K562 (cell line): Measurements from ENCODE around the gene RDH5. TPM values are rescaled to one million over a fixed set of nuclear protein-coding genes. Genes with fewer than 3 reads are reported as not detected.

Experiments used
- ATF7 ChIP-seq: fragments of 450-650 bp; IDR thresholded peaks from 2 replicates; pipeline ENCODE4 v1.7.1; 2014; ENCODE audit warnings: mild to moderate bottlenecking, moderate library complexity
- HOXB6 ChIP-seq: fragments of 250-450 bp; sonication (Bioruptor Pico); IDR thresholded peaks from 2 replicates; pipeline ENCODE4 v1.5.1; 2022; ENCODE audit warnings: mild to moderate bottlenecking, borderline replicate concordance
- IFI16 ChIP-seq: fragments of 250-450 bp; sonication (Bioruptor Pico); IDR thresholded peaks from 2 replicates; pipeline ENCODE4 v2.1.2; 2022; ENCODE audit warnings: mild to moderate bottlenecking, inconsistent platforms
- MEIS2 ChIP-seq: fragments of 450-650 bp; IDR thresholded peaks from 2 replicates; pipeline ENCODE4 v1.6.1; 2014; ENCODE audit warnings: mild to moderate bottlenecking; ENCODE audit not compliant: partially characterized antibody
- NFXL1 ChIP-seq: fragments of 450-650 bp; formaldehyde crosslinking; IDR thresholded peaks from 2 replicates; pipeline ENCODE4 v1.4.0; 2021; ENCODE audit warnings: mild to moderate bottlenecking
- RFX7 ChIP-seq: fragments of 250-450 bp; sonication (Bioruptor Pico); IDR thresholded peaks from 2 replicates; pipeline ENCODE4 v1.5.1; 2021; ENCODE audit warnings: mild to moderate bottlenecking
- SIN3B ChIP-seq: fragments of 450-650 bp; IDR thresholded peaks from 2 replicates; pipeline ENCODE4 v1.6.1; 2017; ENCODE audit warnings: low read depth, mild to moderate bottlenecking, moderate library complexity
- SRF ChIP-seq, 2 experiments: fragments of 250-450, 450-650 bp in 1 of 2; sonication (Bioruptor Pico) in 1 of 2; sonication (generic) in 1 of 2; formaldehyde crosslinking; IDR thresholded peaks; 2 replicates each; pipeline versions ENCODE4 v1.5.0 to v1.5.1; 2020 to 2022; ENCODE audit warnings: mild to moderate bottlenecking in 1 of 2, missing genetic modification reagents in 1 of 2
- SUPT5H ChIP-seq: fragments of 450-650 bp; IDR thresholded peaks from 2 replicates; pipeline ENCODE4 v1.6.1; 2016
- ZKSCAN3 ChIP-seq: fragments of 250-450 bp; sonication (Bioruptor Pico); IDR thresholded peaks from 2 replicates; pipeline ENCODE4 v1.4.0; 2020
- ZNF324 ChIP-seq: fragments of 250-450 bp; sonication (Bioruptor Pico); IDR thresholded peaks from 2 replicates; pipeline ENCODE4 v1.4.0; 2020; ENCODE audit warnings: mild to moderate bottlenecking
- ZNF431 ChIP-seq: sonication (generic); formaldehyde crosslinking; IDR thresholded peaks from 2 replicates; pipeline ENCODE4 v1.8.0; 2022; ENCODE audit warnings: mild to moderate bottlenecking, missing genetic modification reagents
- ZNF717 ChIP-seq: fragments of 250-450 bp; sonication (Bioruptor Pico); IDR thresholded peaks from 2 replicates; pipeline ENCODE4 v1.5.0; 2021
- polyA plus RNA-seq, 8 experiments: library from polyadenylated mRNA; depleted of rRNA in 4 of 8; stranded (reverse) in 5 of 8; unstranded in 3 of 8; fragments of >200 nt; fragmentation: Nextera tagmentation in 2 of 8; fragmentation: Illumina TruSeq in 1 of 8; extraction: Ambion mirVana in 2 of 8; extraction: Trizol in 1 of 8; gene quantifications; 2 replicates each; pipeline versions ENCODE4 v1.2.1 to v1.2.3, GENCODE V29; 2011 to 2014; ENCODE audit warnings: inconsistent platforms in 1 of 8, missing spikeins in 1 of 8
- total RNA-seq, 7 experiments: library from RNA; depleted of rRNA in 6 of 7; stranded (reverse); fragments of >200 nt in 6 of 7; fragmentation: Illumina TruSeq in 2 of 7; extraction: Trizol in 2 of 7; gene quantifications; 2 replicates each; pipeline versions ENCODE4 v1.2.1 to v1.2.3, GENCODE V29; 2011 to 2021; ENCODE audit warnings: low replicate concordance in 1 of 7
- TF ChIP-seq, protein P1 (sequence below): fragments of 250-450 bp; sonication (Bioruptor Pico); IDR thresholded peaks from 2 replicates; pipeline ENCODE4 v1.4.0; 2020
- TF ChIP-seq, protein P2 (sequence below): sonication (generic); formaldehyde crosslinking; IDR thresholded peaks from 2 replicates; pipeline ENCODE4 v1.8.0; 2022; ENCODE audit warnings: missing genetic modification reagents, mild to moderate bottlenecking, borderline replicate concordance
- TF ChIP-seq, protein P3 (sequence below): sonication (generic); IDR thresholded peaks from 2 replicates; pipeline ENCODE4 v1.6.1; 2016
- TF ChIP-seq, protein P4 (sequence below): fragments of 150-350 bp; IDR thresholded peaks from 2 replicates; pipeline ENCODE4 v1.6.1; 2014; ENCODE audit warnings: low read depth, mild to moderate bottlenecking, low read length, borderline replicate concordance
- TF ChIP-seq, protein P5 (sequence below), 2 experiments: fragments of 200-800 bp in 1 of 2; sonication (Bioruptor generic) in 1 of 2; sonication (generic) in 1 of 2; formaldehyde crosslinking in 1 of 2; IDR thresholded peaks in 1 of 2; conservative IDR thresholded peaks in 1 of 2; 2 replicates each; pipeline versions ENCODE4 v1.5.0 to v1.6.1; 2016 to 2020; ENCODE audit warnings: missing compliant biosample characterization in 1 of 2, missing genetic modification characterization in 1 of 2, missing genetic modification reagents in 1 of 2
- TF ChIP-seq, protein P6 (sequence below), 2 experiments: fragments of 250-450 bp in 1 of 2; fragments of 450-650 bp in 1 of 2; sonication (Bioruptor Pico) in 1 of 2; IDR thresholded peaks; 2 replicates each; pipeline versions ENCODE4 v1.6.1 to v1.8.0; 2016 to 2021; ENCODE audit warnings: mild to moderate bottlenecking in 2 of 2, moderate library complexity in 2 of 2, missing compliant biosample characterization in 1 of 2, missing genetic modification characterization in 1 of 2

Gene RDH5
- total and polyA plus RNA-seq, 9 of the 15 experiments (the other 6 are each of a cell fraction or from before 2014, with no cell fraction given), result 0.28 to 2.0 (median 1.1) TPM; not detected in 1

DNA sequence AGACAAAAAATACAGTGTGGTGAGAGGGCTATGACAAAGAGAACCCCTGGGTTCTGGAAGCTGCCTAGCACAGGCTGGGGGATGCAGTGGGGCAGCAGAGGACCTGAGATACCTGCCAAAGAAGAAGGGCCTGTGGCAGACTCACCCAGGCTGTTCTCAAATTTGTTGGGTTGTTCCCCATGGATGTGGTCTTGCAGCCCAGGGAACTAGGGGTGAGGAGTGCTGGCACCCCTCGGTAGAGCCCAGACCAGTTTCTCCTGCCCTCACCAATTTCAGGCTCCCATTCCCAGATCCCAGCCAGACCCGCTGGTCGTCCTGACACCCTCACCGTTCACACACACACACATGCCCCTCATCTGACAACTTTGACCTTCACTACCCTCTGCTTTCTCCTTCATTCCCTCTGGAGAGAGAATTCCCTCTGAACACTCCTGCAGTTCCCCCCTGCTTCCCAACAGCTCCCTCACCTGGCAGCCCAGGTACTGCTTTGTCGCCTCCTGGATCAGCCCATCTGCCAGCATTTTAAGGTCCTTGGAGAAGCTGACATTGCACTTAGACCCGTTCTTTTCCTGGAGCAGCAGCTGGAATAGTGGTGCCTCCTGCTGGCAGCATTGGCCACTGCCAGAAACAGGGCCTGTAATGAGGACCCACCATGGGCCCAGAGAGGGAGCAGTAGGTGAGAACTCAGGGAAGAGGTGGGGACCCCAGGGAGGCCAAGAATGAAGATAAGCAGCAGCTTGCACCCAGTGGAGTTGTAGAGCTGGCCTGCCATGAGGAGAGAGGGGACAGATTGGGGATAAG is 16.8 kb downstream of the RDH5 start (continued):
- TF ChIP-seq, protein P1, sequence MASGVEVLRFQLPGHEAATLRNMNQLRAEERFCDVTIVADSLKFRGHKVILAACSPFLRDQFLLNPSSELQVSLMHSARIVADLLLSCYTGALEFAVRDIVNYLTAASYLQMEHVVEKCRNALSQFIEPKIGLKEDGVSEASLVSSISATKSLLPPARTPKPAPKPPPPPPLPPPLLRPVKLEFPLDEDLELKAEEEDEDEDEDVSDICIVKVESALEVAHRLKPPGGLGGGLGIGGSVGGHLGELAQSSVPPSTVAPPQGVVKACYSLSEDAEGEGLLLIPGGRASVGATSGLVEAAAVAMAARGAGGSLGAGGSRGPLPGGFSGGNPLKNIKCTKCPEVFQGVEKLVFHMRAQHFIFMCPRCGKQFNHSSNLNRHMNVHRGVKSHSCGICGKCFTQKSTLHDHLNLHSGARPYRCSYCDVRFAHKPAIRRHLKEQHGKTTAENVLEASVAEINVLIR (CRISPR knock-in tag), result no peak
- no peak for TF ChIP-seq ZNF431 (CRISPR knock-in tag)
- TF ChIP-seq, protein P2, sequence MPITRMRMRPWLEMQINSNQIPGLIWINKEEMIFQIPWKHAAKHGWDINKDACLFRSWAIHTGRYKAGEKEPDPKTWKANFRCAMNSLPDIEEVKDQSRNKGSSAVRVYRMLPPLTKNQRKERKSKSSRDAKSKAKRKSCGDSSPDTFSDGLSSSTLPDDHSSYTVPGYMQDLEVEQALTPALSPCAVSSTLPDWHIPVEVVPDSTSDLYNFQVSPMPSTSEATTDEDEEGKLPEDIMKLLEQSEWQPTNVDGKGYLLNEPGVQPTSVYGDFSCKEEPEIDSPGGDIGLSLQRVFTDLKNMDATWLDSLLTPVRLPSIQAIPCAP (CRISPR knock-in tag), result no peak
- no peak for TF ChIP-seq SUPT5H
- TF ChIP-seq ZKSCAN3 (CRISPR knock-in tag), result no peak
- no peak for TF ChIP-seq HOXB6 (CRISPR knock-in tag)
- TF ChIP-seq, protein P3, sequence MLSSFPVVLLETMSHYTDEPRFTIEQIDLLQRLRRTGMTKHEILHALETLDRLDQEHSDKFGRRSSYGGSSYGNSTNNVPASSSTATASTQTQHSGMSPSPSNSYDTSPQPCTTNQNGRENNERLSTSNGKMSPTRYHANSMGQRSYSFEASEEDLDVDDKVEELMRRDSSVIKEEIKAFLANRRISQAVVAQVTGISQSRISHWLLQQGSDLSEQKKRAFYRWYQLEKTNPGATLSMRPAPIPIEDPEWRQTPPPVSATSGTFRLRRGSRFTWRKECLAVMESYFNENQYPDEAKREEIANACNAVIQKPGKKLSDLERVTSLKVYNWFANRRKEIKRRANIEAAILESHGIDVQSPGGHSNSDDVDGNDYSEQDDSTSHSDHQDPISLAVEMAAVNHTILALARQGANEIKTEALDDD, result no peak
- no peak for TF ChIP-seq NFXL1
- no peak for TF ChIP-seq ZNF324
- TF ChIP-seq ATF7, result peak; percentile 45; the same call in 1 of the 2 replicates
- no peak for TF ChIP-seq IFI16 (CRISPR knock-in tag)
- no peak for TF ChIP-seq MEIS2
- no peak for TF ChIP-seq SIN3B
- TF ChIP-seq, protein P4, sequence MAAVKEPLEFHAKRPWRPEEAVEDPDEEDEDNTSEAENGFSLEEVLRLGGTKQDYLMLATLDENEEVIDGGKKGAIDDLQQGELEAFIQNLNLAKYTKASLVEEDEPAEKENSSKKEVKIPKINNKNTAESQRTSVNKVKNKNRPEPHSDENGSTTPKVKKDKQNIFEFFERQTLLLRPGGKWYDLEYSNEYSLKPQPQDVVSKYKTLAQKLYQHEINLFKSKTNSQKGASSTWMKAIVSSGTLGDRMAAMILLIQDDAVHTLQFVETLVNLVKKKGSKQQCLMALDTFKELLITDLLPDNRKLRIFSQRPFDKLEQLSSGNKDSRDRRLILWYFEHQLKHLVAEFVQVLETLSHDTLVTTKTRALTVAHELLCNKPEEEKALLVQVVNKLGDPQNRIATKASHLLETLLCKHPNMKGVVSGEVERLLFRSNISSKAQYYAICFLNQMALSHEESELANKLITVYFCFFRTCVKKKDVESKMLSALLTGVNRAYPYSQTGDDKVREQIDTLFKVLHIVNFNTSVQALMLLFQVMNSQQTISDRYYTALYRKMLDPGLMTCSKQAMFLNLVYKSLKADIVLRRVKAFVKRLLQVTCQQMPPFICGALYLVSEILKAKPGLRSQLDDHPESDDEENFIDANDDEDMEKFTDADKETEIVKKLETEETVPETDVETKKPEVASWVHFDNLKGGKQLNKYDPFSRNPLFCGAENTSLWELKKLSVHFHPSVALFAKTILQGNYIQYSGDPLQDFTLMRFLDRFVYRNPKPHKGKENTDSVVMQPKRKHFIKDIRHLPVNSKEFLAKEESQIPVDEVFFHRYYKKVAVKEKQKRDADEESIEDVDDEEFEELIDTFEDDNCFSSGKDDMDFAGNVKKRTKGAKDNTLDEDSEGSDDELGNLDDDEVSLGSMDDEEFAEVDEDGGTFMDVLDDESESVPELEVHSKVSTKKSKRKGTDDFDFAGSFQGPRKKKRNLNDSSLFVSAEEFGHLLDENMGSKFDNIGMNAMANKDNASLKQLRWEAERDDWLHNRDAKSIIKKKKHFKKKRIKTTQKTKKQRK, result no peak
- TF ChIP-seq ZNF717, result no peak
- no peak for TF ChIP-seq RFX7 (CRISPR knock-in tag)
- TF ChIP-seq, protein P5, sequence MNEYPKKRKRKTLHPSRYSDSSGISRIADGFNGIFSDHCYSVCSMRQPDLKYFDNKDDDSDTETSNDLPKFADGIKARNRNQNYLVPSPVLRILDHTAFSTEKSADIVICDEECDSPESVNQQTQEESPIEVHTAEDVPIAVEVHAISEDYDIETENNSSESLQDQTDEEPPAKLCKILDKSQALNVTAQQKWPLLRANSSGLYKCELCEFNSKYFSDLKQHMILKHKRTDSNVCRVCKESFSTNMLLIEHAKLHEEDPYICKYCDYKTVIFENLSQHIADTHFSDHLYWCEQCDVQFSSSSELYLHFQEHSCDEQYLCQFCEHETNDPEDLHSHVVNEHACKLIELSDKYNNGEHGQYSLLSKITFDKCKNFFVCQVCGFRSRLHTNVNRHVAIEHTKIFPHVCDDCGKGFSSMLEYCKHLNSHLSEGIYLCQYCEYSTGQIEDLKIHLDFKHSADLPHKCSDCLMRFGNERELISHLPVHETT (CRISPR knock-in tag; conservative IDR thresholded peaks at IDR 0.05 in 1 of 2, IDR thresholded peaks at IDR 0.05 in 1 of 2), result no peak
- TF ChIP-seq, protein P6, sequence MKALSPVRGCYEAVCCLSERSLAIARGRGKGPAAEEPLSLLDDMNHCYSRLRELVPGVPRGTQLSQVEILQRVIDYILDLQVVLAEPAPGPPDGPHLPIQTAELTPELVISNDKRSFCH (CRISPR knock-in tag; IDR thresholded peaks at IDR 0.05), result no peak
- TF ChIP-seq, protein P6 (tag; IDR thresholded peaks at IDR 0.05), result no peak
- no peak for TF ChIP-seq SRF (CRISPR knock-in tag; IDR thresholded peaks at IDR 0.05)
